Natural killer cell (primary cell): ENCODE data around the gene ACOT6. TPM values are rescaled to one million over a fixed set of nuclear protein-coding genes. Genes with fewer than 3 reads are reported as not detected.

ENCODE experiments used
- ATAC-seq, 3 donors: fragments of 150-1000 bp in 2 of 3; fragments of 200-7000 bp in 1 of 3; cut with Tn5 transposase; 1 replicate in 1 of 3; 2 replicates in 2 of 3; pipeline ENCODE4 v1.10.0; 2021; ENCODE audit warnings: mild to moderate bottlenecking in 2 of 3, moderate library complexity in 2 of 3
- DNase-seq, 2 donors: peaks; one replicate each; pipeline versions ENCODE4 v3.0.0 to v3.0.0-alpha.2; 2013 to 2021; ENCODE audit warnings: mixed read lengths in 1 of 2
- H3K27ac ChIP-seq: one replicate; pipeline ENCODE4 v1.5.1; 2013; ENCODE audit warnings: mild to moderate bottlenecking, low read length
- H3K27me3 ChIP-seq: one replicate; pipeline ENCODE4 v1.6.1; 2013; ENCODE audit warnings: low read length; ENCODE audit not compliant: control insufficient read depth, insufficient read depth
- H3K36me3 ChIP-seq: one replicate; pipeline ENCODE4 v1.6.1; 2013; ENCODE audit warnings: low read length; ENCODE audit not compliant: control insufficient read depth, insufficient read depth
- H3K4me1 ChIP-seq: one replicate; pipeline ENCODE4 v1.6.1; 2013; ENCODE audit warnings: low read length; ENCODE audit not compliant: control insufficient read depth, insufficient read depth
- H3K4me3 ChIP-seq: one replicate; pipeline ENCODE4 v1.5.1; 2013; ENCODE audit warnings: low read length
- H3K9me3 ChIP-seq: one replicate; pipeline ENCODE4 v1.6.1; 2013; ENCODE audit warnings: low read length; ENCODE audit not compliant: control insufficient read depth, insufficient read depth
- H3K27ac Mint-ChIP-seq, 2 donors: one replicate each; pipeline ENCODE4 v1.8.0; 2022; ENCODE audit warnings: mild to moderate bottlenecking in 2 of 2, mixed read lengths in 2 of 2, moderate library complexity in 1 of 2
- H3K27me3 Mint-ChIP-seq, 2 donors: one replicate each; pipeline ENCODE4 v1.8.0; 2022; ENCODE audit warnings: low read depth in 2 of 2, mixed read lengths in 2 of 2
- H3K36me3 Mint-ChIP-seq: one replicate; pipeline ENCODE4 v1.8.0; 2022; ENCODE audit warnings: mixed read lengths
- H3K4me1 Mint-ChIP-seq, 2 donors: one replicate each; pipeline ENCODE4 v1.8.0; 2022; ENCODE audit warnings: mixed read lengths in 2 of 2
- H3K4me3 Mint-ChIP-seq: one replicate; pipeline ENCODE4 v1.8.0; 2022; ENCODE audit warnings: mild to moderate bottlenecking, moderate library complexity, mixed read lengths
- H3K9me3 Mint-ChIP-seq, 2 donors: one replicate each; pipeline ENCODE4 v1.8.0; 2022; ENCODE audit warnings: mixed read lengths in 2 of 2
- WGBS: methylation state at CpG from one replicate; pipeline ENCODE4 v1.1.7; 2013; ENCODE audit warnings: missing lambda C conversion rate; ENCODE audit not compliant: insufficient coverage; 5-methylcytosine and 5-hydroxymethylcytosine counted together
- intact Hi-C: fragments of 100-400 bp; cut with micrococcal nuclease; formaldehyde crosslinking; loops from one replicate; pipeline ENCODE4 v1.14.2; 2022
- total RNA-seq, 4 donors: library from RNA; stranded (reverse); fragments of 120-200 nt in 1 of 4; gene quantifications; one replicate each; pipeline versions ENCODE4 v1.2.3 to v1.2.4, GENCODE V29; 2013 to 2022
- TF ChIP-seq, protein P1 (sequence below): fragments of 200-600 bp; IDR thresholded peaks from one replicate; pipeline ENCODE4 v1.8.0; 2022; ENCODE audit warnings: antibody characterized with exemption

The ACOT6 gene
- total RNA-seq, 3 donors from 2014 or later (not counting 1 experiment from before 2014, with no cell fraction given), result not detected

- no peak overlapping the region for H3K4me3 ChIP-seq
- no peaks in the 10 kb centered on the region for H3K4me1 Mint-ChIP-seq
- no peaks in the 10 kb centered on the region for H3K9me3 Mint-ChIP-seq
- TF ChIP-seq, protein P1, sequence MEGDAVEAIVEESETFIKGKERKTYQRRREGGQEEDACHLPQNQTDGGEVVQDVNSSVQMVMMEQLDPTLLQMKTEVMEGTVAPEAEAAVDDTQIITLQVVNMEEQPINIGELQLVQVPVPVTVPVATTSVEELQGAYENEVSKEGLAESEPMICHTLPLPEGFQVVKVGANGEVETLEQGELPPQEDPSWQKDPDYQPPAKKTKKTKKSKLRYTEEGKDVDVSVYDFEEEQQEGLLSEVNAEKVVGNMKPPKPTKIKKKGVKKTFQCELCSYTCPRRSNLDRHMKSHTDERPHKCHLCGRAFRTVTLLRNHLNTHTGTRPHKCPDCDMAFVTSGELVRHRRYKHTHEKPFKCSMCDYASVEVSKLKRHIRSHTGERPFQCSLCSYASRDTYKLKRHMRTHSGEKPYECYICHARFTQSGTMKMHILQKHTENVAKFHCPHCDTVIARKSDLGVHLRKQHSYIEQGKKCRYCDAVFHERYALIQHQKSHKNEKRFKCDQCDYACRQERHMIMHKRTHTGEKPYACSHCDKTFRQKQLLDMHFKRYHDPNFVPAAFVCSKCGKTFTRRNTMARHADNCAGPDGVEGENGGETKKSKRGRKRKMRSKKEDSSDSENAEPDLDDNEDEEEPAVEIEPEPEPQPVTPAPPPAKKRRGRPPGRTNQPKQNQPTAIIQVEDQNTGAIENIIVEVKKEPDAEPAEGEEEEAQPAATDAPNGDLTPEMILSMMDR, result no peak
- intact Hi-C loops, result no loop called here
- no peaks in the 10 kb centered on the region for H3K4me1 ChIP-seq
- peaks cover 4% of the 10 kb centered on the region for H3K36me3 ChIP-seq
- no peaks in the 10 kb centered on the region for H3K27me3 Mint-ChIP-seq
- H3K27ac Mint-ChIP-seq, result no peak overlapping the region
- H3K36me3 Mint-ChIP-seq, result peaks cover 7% of the 10 kb centered on the region
- H3K27ac ChIP-seq, result no peak overlapping the region
- DNase-seq (no peak), ATAC-seq (no peak)
- H3K4me3 Mint-ChIP-seq, result no peak overlapping the region
- no peaks in the 10 kb centered on the region for H3K9me3 ChIP-seq
- no peaks in the 10 kb centered on the region for H3K27me3 ChIP-seq
These were observed 12.8 kb upstream of the ACOT6 start for GRCh38 chr14:73599499-73599898.

DNA sequence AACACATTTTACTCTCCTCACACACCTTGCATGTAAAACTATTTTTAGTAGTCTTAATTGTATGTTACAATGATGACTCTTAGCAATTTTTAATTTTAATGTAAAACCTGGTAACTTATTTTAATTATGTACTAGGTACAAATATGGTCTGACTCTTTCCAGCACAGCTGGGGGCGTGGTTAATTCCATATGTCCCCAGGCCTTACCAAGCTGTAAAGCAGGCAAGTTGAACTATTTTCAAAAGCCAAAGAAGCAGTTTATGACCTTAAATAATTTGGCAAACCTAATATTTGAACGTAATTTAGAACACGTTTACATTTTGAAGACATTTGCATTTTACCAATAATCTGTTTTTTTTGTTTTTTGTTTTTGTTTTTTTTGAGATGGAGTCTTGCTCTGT, 9.3 kb upstream of the ACOT6 start:
- no peak for DNase-seq
- no peak overlapping the region for H3K4me3 Mint-ChIP-seq
- no peaks in the 10 kb centered on the region for H3K4me1 ChIP-seq
- no peak overlapping the region for H3K4me3 ChIP-seq
- H3K27me3 Mint-ChIP-seq, result no peaks in the 10 kb centered on the region
- intact Hi-C loops, result no loop called here
- no peaks in the 10 kb centered on the region for H3K36me3 ChIP-seq
- H3K9me3 Mint-ChIP-seq, result no peaks in the 10 kb centered on the region
- 96% methylated on average over 3 of the region's 3 CpGs for WGBS
- no peak for ATAC-seq
- no peaks in the 10 kb centered on the region for H3K4me1 Mint-ChIP-seq
- H3K9me3 ChIP-seq, result no peaks in the 10 kb centered on the region
- no peak overlapping the region for H3K27ac ChIP-seq
- H3K36me3 Mint-ChIP-seq, result no peaks in the 10 kb centered on the region
- TF ChIP-seq, protein P1, result no peak
- H3K27me3 ChIP-seq, result no peaks in the 10 kb centered on the region
- no peak overlapping the region for H3K27ac Mint-ChIP-seq

- WGBS, result 80% methylated on average over 3 of the region's 3 CpGs
- H3K27ac ChIP-seq, result no peak overlapping the region
- TF ChIP-seq, protein P1, result no peak
These were observed 6.0 kb upstream of the ACOT6 start for GRCh38 chr14:73606271-73606670.

GRCh38 chr14:73607241-73607640, 5.1 kb upstream of the ACOT6 start:
- no peak for ATAC-seq
- H3K27ac ChIP-seq, result no peak overlapping the region

More at GRCh38 chr14:73606271-73606670, 6.0 kb upstream of the ACOT6 start:
- Mint-ChIP-seq H3K27ac (no peak overlapping the region), H3K36me3 (no peaks in the 10 kb centered on the region), H3K9me3 (no peaks in the 10 kb centered on the region), H3K4me3 (no peak overlapping the region), H3K27me3 (no peaks in the 10 kb centered on the region), H3K4me1 (no peaks in the 10 kb centered on the region)
- ATAC-seq (no peak), DNase-seq (no peak)
- Histone ChIP-seq H3K9me3 (no peaks in the 10 kb centered on the region), H3K36me3 (no peaks in the 10 kb centered on the region), H3K4me1 (no peaks in the 10 kb centered on the region), H3K27me3 (no peaks in the 10 kb centered on the region), H3K4me3 (no peak overlapping the region)
- intact Hi-C loops, result no loop called here

More at GRCh38 chr14:73607241-73607640, 5.1 kb upstream of the ACOT6 start:
- H3K9me3 Mint-ChIP-seq, result no peaks in the 10 kb centered on the region
- H3K27me3 Mint-ChIP-seq, result no peaks in the 10 kb centered on the region
- no peak overlapping the region for H3K4me3 ChIP-seq
- no peaks in the 10 kb centered on the region for H3K4me1 Mint-ChIP-seq
- peaks cover 5% of the 10 kb centered on the region for H3K4me1 ChIP-seq
- 88% methylated on average over 1 of the region's 1 CpG for WGBS
- no peak for DNase-seq
- H3K27ac Mint-ChIP-seq, result no peak overlapping the region
- H3K36me3 Mint-ChIP-seq, result no peaks in the 10 kb centered on the region
- H3K27me3 ChIP-seq, result no peaks in the 10 kb centered on the region
- intact Hi-C loops, result no loop called here
- TF ChIP-seq, protein P1, result no peak
- no peak overlapping the region for H3K4me3 Mint-ChIP-seq
- no peaks in the 10 kb centered on the region for H3K36me3 ChIP-seq
- no peaks in the 10 kb centered on the region for H3K9me3 ChIP-seq
